HepG2 (cell line): ENCODE data around the gene GRB7. TPM values are rescaled to one million over a fixed set of nuclear protein-coding genes. Genes with fewer than 3 reads are reported as not detected.

Experiments
- EED ChIP-seq: sonication (generic); formaldehyde crosslinking; IDR thresholded peaks from 2 replicates; pipeline ENCODE4 v1.5.0; 2020; ENCODE audit warnings: mild to moderate bottlenecking, missing genetic modification reagents
- FOXC1 ChIP-seq: sonication (generic); formaldehyde crosslinking; IDR thresholded peaks from 2 replicates; pipeline ENCODE4 v1.8.0; 2022; ENCODE audit warnings: mild to moderate bottlenecking, missing genetic modification reagents, borderline replicate concordance
- HIC2 ChIP-seq: sonication (generic); formaldehyde crosslinking; IDR thresholded peaks from 2 replicates; pipeline ENCODE4 v1.9.0; 2022; ENCODE audit warnings: low read depth, missing genetic modification reagents
- JUNB ChIP-seq: sonication (generic); formaldehyde crosslinking; IDR thresholded peaks from 2 replicates; pipeline ENCODE4 v1.8.0; 2022; ENCODE audit warnings: missing genetic modification reagents, mild to moderate bottlenecking, borderline replicate concordance
- MTA1 ChIP-seq: sonication (generic); formaldehyde crosslinking; IDR thresholded peaks from 2 replicates; pipeline ENCODE4 v1.4.0; 2020; ENCODE audit warnings: missing genetic modification reagents, mild to moderate bottlenecking, borderline replicate concordance
- MYPOP ChIP-seq: sonication (generic); formaldehyde crosslinking; IDR thresholded peaks from 2 replicates; pipeline ENCODE4 v1.8.1; 2023; ENCODE audit warnings: mild to moderate bottlenecking, moderate library complexity, missing genetic modification reagents
- NFKBIZ ChIP-seq: IDR thresholded peaks from 2 replicates; pipeline ENCODE4 v1.6.1; 2018; ENCODE audit warnings: missing genetic modification reagents, missing compliant biosample characterization
- PAX8 ChIP-seq: sonication (generic); formaldehyde crosslinking; IDR thresholded peaks from 2 replicates; pipeline ENCODE4 v1.8.0; 2022; ENCODE audit warnings: mild to moderate bottlenecking, missing genetic modification reagents, borderline replicate concordance
- POGK ChIP-seq: sonication (generic); formaldehyde crosslinking; conservative IDR thresholded peaks from 2 replicates; pipeline ENCODE4 v1.8.0; 2022; ENCODE audit warnings: mild to moderate bottlenecking, moderate library complexity, missing genetic modification reagents
- SP5 ChIP-seq: IDR thresholded peaks from 2 replicates; pipeline ENCODE4 v1.6.1; 2016; ENCODE audit warnings: low read depth, borderline replicate concordance
- ZBTB46 ChIP-seq: sonication (generic); formaldehyde crosslinking; IDR thresholded peaks from 2 replicates; pipeline ENCODE4 v1.4.0; 2020; ENCODE audit warnings: mild to moderate bottlenecking, missing genetic modification reagents, borderline replicate concordance
- ZMYM2 ChIP-seq: sonication (generic); formaldehyde crosslinking; IDR thresholded peaks from 2 replicates; pipeline ENCODE4 v1.8.0; 2022; ENCODE audit warnings: mild to moderate bottlenecking, missing genetic modification reagents
- ZNF12 ChIP-seq: sonication (generic); formaldehyde crosslinking; IDR thresholded peaks from 2 replicates; pipeline ENCODE4 v1.5.0; 2020; ENCODE audit warnings: missing genetic modification reagents
- ZNF432 ChIP-seq: sonication (generic); formaldehyde crosslinking; IDR thresholded peaks from 2 replicates; pipeline ENCODE4 v1.5.0; 2020; ENCODE audit warnings: missing genetic modification reagents, mild to moderate bottlenecking, borderline replicate concordance
- ZNF512 ChIP-seq: sonication (generic); formaldehyde crosslinking; IDR thresholded peaks from 2 replicates; pipeline ENCODE4 v1.4.0; 2020; ENCODE audit warnings: mild to moderate bottlenecking, missing genetic modification reagents
- ZNF556 ChIP-seq: sonication (generic); formaldehyde crosslinking; IDR thresholded peaks from 2 replicates; pipeline ENCODE4 v1.4.0; 2020; ENCODE audit warnings: mild to moderate bottlenecking, missing genetic modification reagents, borderline replicate concordance
- ZNF660 ChIP-seq: sonication (generic); formaldehyde crosslinking; IDR thresholded peaks from 2 replicates; pipeline ENCODE4 v1.5.1; 2020; ENCODE audit warnings: mild to moderate bottlenecking, low read depth, missing genetic modification reagents, borderline replicate concordance
- ZSCAN25 ChIP-seq: sonication (generic); formaldehyde crosslinking; IDR thresholded peaks from 2 replicates; pipeline ENCODE4 v1.8.0; 2022; ENCODE audit warnings: mild to moderate bottlenecking, missing genetic modification reagents
- polyA plus RNA-seq, 8 experiments: library from polyadenylated mRNA; depleted of rRNA in 3 of 8; stranded (reverse) in 7 of 8; unstranded in 1 of 8; fragments of >200 nt; fragmentation: Illumina TruSeq in 4 of 8; extraction: Trizol in 4 of 8; gene quantifications; 2 replicates each; pipeline versions ENCODE4 v1.2.1 to v1.2.3, GENCODE V29; 2011 to 2016; ENCODE audit warnings: low read depth in 4 of 8, missing spikeins in 1 of 8, mixed read lengths in 1 of 8; ENCODE audit not compliant: insufficient read depth in 1 of 8
- total RNA-seq, 5 experiments: library from RNA; depleted of rRNA; stranded (reverse); fragments of >200 nt; fragmentation: Illumina TruSeq; extraction: Trizol; gene quantifications; 2 replicates each; pipeline ENCODE4 v1.2.3, GENCODE V29; 2016; ENCODE audit warnings: low read depth in 1 of 5

Gene GRB7
- total and polyA plus RNA-seq, 2 of the 13 experiments (the other 11 are each of a cell fraction or from before 2014, with no cell fraction given): 60.2 to 77.7 TPM

- TF ChIP-seq NFKBIZ (CRISPR knock-in tag): no peak
- TF ChIP-seq HIC2 (CRISPR knock-in tag): peak; percentile 86
- TF ChIP-seq ZNF12 (CRISPR knock-in tag): no peak
- no peak for TF ChIP-seq ZMYM2 (CRISPR knock-in tag)
- TF ChIP-seq MTA1 (CRISPR knock-in tag): no peak
- no peak for TF ChIP-seq ZNF432 (CRISPR knock-in tag)
- no peak for TF ChIP-seq JUNB (CRISPR knock-in tag)
- no peak for TF ChIP-seq FOXC1 (CRISPR knock-in tag)
- TF ChIP-seq PAX8: no peak
- peak; percentile 39; the same call in 1 of the 2 replicates for TF ChIP-seq POGK (CRISPR knock-in tag)
- no peak for TF ChIP-seq ZNF512 (CRISPR knock-in tag)
- TF ChIP-seq SP5 (CRISPR knock-in tag): peak; percentile 91
- TF ChIP-seq EED: no peak
- TF ChIP-seq ZSCAN25: no peak
- no peak for TF ChIP-seq ZBTB46
- TF ChIP-seq MYPOP (CRISPR knock-in tag): peak; percentile 73; the same call in 1 of the 2 replicates
- no peak for TF ChIP-seq ZNF556 (CRISPR knock-in tag)
- no peak for TF ChIP-seq ZNF660 (CRISPR knock-in tag)
These were observed 1.2 kb upstream of the GRB7 start (continued) for GRCh38 chr17:39736319-39737165.
